Liver (tissue), 9 donors: ENCODE data around the gene AKAP7. TPM values are rescaled to one million over a fixed set of nuclear protein-coding genes. Genes with fewer than 3 reads are reported as not detected.
A peak's percentile ranks its signal among the peaks of the same experiment; 100 is the strongest.

ENCODE experiments used
- DNase-seq: peaks from one replicate; pipeline ENCODE4 v3.0.0-alpha.2; 2017; ENCODE audit warnings: low spot score
- H3K27ac ChIP-seq, 2 donors: one replicate each; pipeline ENCODE4 v1.7.0; 2013; ENCODE audit warnings: inconsistent platforms in 2 of 2, low read length in 2 of 2, control low read depth in 1 of 2, low read depth in 1 of 2, mild to moderate bottlenecking in 1 of 2
- H3K27me3 ChIP-seq, 4 donors: one replicate each; pipeline versions ENCODE4 v1.6.1 to v1.7.0; 2013; ENCODE audit warnings: low read length in 3 of 4, inconsistent platforms in 1 of 4, mild to moderate bottlenecking in 1 of 4, moderate library complexity in 1 of 4; ENCODE audit not compliant: control insufficient read depth in 4 of 4, insufficient read depth in 4 of 4
- H3K36me3 ChIP-seq, 4 donors: one replicate each; pipeline versions ENCODE4 v1.6.1 to v1.7.0; 2013; ENCODE audit warnings: low read length in 3 of 4, mild to moderate bottlenecking in 3 of 4, low read depth in 1 of 4, moderate library complexity in 1 of 4; ENCODE audit not compliant: control insufficient read depth in 4 of 4, insufficient read depth in 3 of 4
- H3K4me1 ChIP-seq, 4 donors: one replicate each; pipeline versions ENCODE4 v1.6.1 to v1.7.0; 2013; ENCODE audit warnings: low read length in 3 of 4, mild to moderate bottlenecking in 3 of 4, moderate library complexity in 1 of 4; ENCODE audit not compliant: control insufficient read depth in 4 of 4, insufficient read depth in 4 of 4
- H3K4me3 ChIP-seq, 3 donors: one replicate each; pipeline versions ENCODE4 v1.6.1 to v1.7.0; 2013; ENCODE audit warnings: low read length in 3 of 3, control low read depth in 1 of 3, low read depth in 1 of 3, mild to moderate bottlenecking in 1 of 3
- H3K9ac ChIP-seq, 2 donors: one replicate each; pipeline ENCODE4 v1.7.0; 2013; ENCODE audit warnings: low read length in 2 of 2, mild to moderate bottlenecking in 2 of 2, moderate library complexity in 2 of 2, control low read depth in 1 of 2, low read depth in 1 of 2
- H3K9me3 ChIP-seq, 4 donors: one replicate each; pipeline versions ENCODE4 v1.6.1 to v1.7.0; 2013; ENCODE audit warnings: low read length in 3 of 4; ENCODE audit not compliant: control insufficient read depth in 4 of 4
- CTCF ChIP-seq: fragments of 150-350 bp; IDR thresholded peaks from 2 replicates; pipeline ENCODE4 v1.5.1; 2017; ENCODE audit warnings: improper control_type of control experiment, low read depth, low read length; ENCODE audit not compliant: missing input control
- EGR1 ChIP-seq, 2 donors: IDR thresholded peaks; 2 replicates each; pipeline ENCODE4 v1.6.1; 2016 to 2018; ENCODE audit warnings: antibody characterized with exemption in 2 of 2, low read depth in 2 of 2
- FOXA2 ChIP-seq: IDR thresholded peaks from 2 replicates; pipeline ENCODE4 v1.6.1; 2016; ENCODE audit warnings: antibody characterized with exemption
- HNF4G ChIP-seq: IDR thresholded peaks from 2 replicates; pipeline ENCODE4 v1.6.1; 2016; ENCODE audit warnings: antibody characterized with exemption
- JUND ChIP-seq, 2 donors: IDR thresholded peaks; 2 replicates each; pipeline ENCODE4 v1.6.1; 2016; ENCODE audit warnings: antibody characterized with exemption in 2 of 2
- NR2F2 ChIP-seq: IDR thresholded peaks from 2 replicates; pipeline ENCODE4 v1.6.1; 2016; ENCODE audit warnings: antibody characterized with exemption
- RAD21 ChIP-seq, 2 donors: IDR thresholded peaks; 2 replicates each; pipeline ENCODE4 v1.6.1; 2016; ENCODE audit warnings: antibody characterized with exemption in 2 of 2, mild to moderate bottlenecking in 2 of 2
- RXRA ChIP-seq, 2 donors: IDR thresholded peaks; 2 replicates each; pipeline ENCODE4 v1.6.1; 2017 to 2018; ENCODE audit warnings: antibody characterized with exemption in 2 of 2, mild to moderate bottlenecking in 1 of 2
- SP1 ChIP-seq: IDR thresholded peaks from 2 replicates; pipeline ENCODE4 v1.6.1; 2018; ENCODE audit warnings: antibody characterized with exemption, mild to moderate bottlenecking
- WGBS: extraction: QIAGEN DNeasy Blood & Tissue Kit; methylation state at CpG from one replicate; pipeline ENCODE4 v1.1.7; 2013; 5-methylcytosine and 5-hydroxymethylcytosine counted together
- polyA plus RNA-seq, 2 donors: library from polyadenylated mRNA; stranded (reverse) in 1 of 2; unstranded in 1 of 2; fragments of 200-250 nt in 1 of 2; fragments of >200 nt in 1 of 2; fragmentation: Nextera tagmentation in 1 of 2; extraction: Ambion mirVana in 1 of 2; gene quantifications; one replicate each; pipeline versions ENCODE4 v1.2.1 to v1.2.3, GENCODE V29; 2013 to 2015
- total RNA-seq, 2 donors: library from RNA; depleted of rRNA; stranded (reverse); fragments of >200 nt; gene quantifications; one replicate each; pipeline ENCODE4 v1.2.3, GENCODE V29; 2014
- TF ChIP-seq, protein P1 (sequence below): IDR thresholded peaks from 2 replicates; pipeline ENCODE4 v1.6.1; 2016; ENCODE audit warnings: antibody characterized with exemption
- TF ChIP-seq, protein P2 (sequence below): IDR thresholded peaks from 2 replicates; pipeline ENCODE4 v1.6.1; 2016; ENCODE audit warnings: antibody characterized with exemption
- donor health status: healthy.
- donor health status: healthy.
- donor health status: healthy.
- donor health status: healthy.
- donor health status: healthy.

AKAP7 gene
- total and polyA plus RNA-seq, 4 donors, result 7.9 to 25.4 (median 17.7) TPM

- no peaks in the 10 kb centered on the region for H3K9me3 ChIP-seq
- H3K9ac ChIP-seq, result no peak overlapping the region
- no peak for DNase-seq
- TF ChIP-seq, protein P1, sequence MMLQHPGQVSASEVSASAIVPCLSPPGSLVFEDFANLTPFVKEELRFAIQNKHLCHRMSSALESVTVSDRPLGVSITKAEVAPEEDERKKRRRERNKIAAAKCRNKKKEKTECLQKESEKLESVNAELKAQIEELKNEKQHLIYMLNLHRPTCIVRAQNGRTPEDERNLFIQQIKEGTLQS, result no peak
- peak; percentile 39 to 57 for TF ChIP-seq RAD21 (IDR thresholded peaks at IDR 0.05)
- H3K27me3 ChIP-seq, result no peaks in the 10 kb centered on the region
- no peak overlapping the region for H3K4me3 ChIP-seq
- H3K27ac ChIP-seq, result no peak overlapping the region
- peaks cover 4 to 14% (median 8%) of the 10 kb centered on the region in 4 donors for H3K36me3 ChIP-seq
- H3K4me1 ChIP-seq, result no peaks in the 10 kb centered on the region
- 74% methylated on average over 3 of the region's 3 CpGs for WGBS
These were observed 32.5 kb downstream of the AKAP7 start for GRCh38 chr6:131167773-131168172.

- TF ChIP-seq JUND (IDR thresholded peaks at IDR 0.05) (no peak), EGR1 (IDR thresholded peaks at IDR 0.05; ENCODE audit: low read depth in 2 of 2) (no peak), FOXA2 (no peak), SP1 (no peak), NR2F2 (no peak)
- TF ChIP-seq, protein P2, sequence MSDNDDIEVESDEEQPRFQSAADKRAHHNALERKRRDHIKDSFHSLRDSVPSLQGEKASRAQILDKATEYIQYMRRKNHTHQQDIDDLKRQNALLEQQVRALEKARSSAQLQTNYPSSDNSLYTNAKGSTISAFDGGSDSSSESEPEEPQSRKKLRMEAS, result no peak
- Histone ChIP-seq H3K9ac (no peak overlapping the region), H3K27me3 (no peaks in the 10 kb centered on the region), H3K36me3 (peaks cover 4 to 12% (median 6%) of the 10 kb centered on the region in 4 donors), H3K27ac (no peak overlapping the region), H3K4me1 (no peaks in the 10 kb centered on the region), H3K9me3 (no peaks in the 10 kb centered on the region), H3K4me3 (no peak overlapping the region)
- no peak for DNase-seq
These were observed 34.3 kb downstream of the AKAP7 start for GRCh38 chr6:131169613-131170012.

GRCh38 chr6:131172222-131172621 lies 37.0 kb downstream of the AKAP7 start:
- H3K4me3 ChIP-seq, result no peak overlapping the region
- H3K27ac ChIP-seq, result no peak overlapping the region
- no peaks in the 10 kb centered on the region for H3K27me3 ChIP-seq
- no peak for DNase-seq
- H3K4me1 ChIP-seq, result no peaks in the 10 kb centered on the region
- no peak overlapping the region for H3K9ac ChIP-seq
- 98% methylated on average over 1 of the region's 1 CpG for WGBS
- no peak for TF ChIP-seq NR2F2
- no peak for TF ChIP-seq JUND (IDR thresholded peaks at IDR 0.05)
- TF ChIP-seq CTCF, result no peak
- TF ChIP-seq RAD21 (IDR thresholded peaks at IDR 0.05), result no peak
- no peak for TF ChIP-seq FOXA2
- TF ChIP-seq EGR1 (IDR thresholded peaks at IDR 0.05; ENCODE audit: low read depth in 2 of 2), result no peak
- TF ChIP-seq HNF4G, result no peak
- TF ChIP-seq RXRA (IDR thresholded peaks at IDR 0.05), result no peak
- no peak for TF ChIP-seq SP1
- TF ChIP-seq, protein P1, result no peak
- H3K36me3 ChIP-seq, result peaks cover 0 to 4% (median under 1%) of the 10 kb centered on the region in 4 donors
- no peaks in the 10 kb centered on the region for H3K9me3 ChIP-seq

DNA sequence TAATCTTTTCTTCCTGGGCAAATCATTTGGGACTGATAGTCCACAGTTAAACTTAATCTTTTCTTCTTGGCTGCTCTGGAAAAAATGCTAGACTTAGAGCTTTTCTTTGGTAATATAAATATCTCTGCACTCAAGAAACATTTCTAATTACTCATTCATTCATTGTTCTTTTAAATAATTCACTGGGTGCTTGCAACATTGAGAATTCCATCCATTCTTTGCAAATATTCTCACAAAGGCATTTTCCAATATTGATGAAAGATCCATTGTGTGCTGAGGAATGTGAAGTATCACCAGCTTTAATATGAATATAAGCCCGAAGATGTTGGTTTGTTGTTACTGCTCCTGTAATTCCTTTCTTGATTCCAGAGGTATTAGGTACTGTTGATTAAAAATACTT lies 38.4 kb downstream of the AKAP7 start:
- H3K36me3 ChIP-seq, result peaks cover 0 to 6% (median under 1%) of the 10 kb centered on the region in 4 donors
- H3K9ac ChIP-seq, result no peak overlapping the region
- H3K27me3 ChIP-seq, result no peaks in the 10 kb centered on the region
- 93% methylated on average over 1 of the region's 1 CpG for WGBS
- H3K4me3 ChIP-seq, result no peak overlapping the region
- TF ChIP-seq, protein P2, result no peak
- TF ChIP-seq HNF4G, result no peak
- H3K27ac ChIP-seq, result no peak overlapping the region
- no peaks in the 10 kb centered on the region for H3K9me3 ChIP-seq
- H3K4me1 ChIP-seq, result no peaks in the 10 kb centered on the region
- no peak for DNase-seq
